HCT116 (cell line): ENCODE measurements around the gene GPR65. TPM values are rescaled to one million over a fixed set of nuclear protein-coding genes. Genes with fewer than 3 reads are reported as not detected.

Experiments used
- ATAC-seq: fragments of 200-7000 bp; cut with Tn5 transposase; 2 replicates; pipeline ENCODE4 v1.9.1; 2020; ENCODE audit warnings: mild to moderate bottlenecking, moderate library complexity
- BruUV-seq: library from RNA; stranded (reverse); fragments of 400-500 nt; replicated peaks from 2 replicates; lab custom pipeline; 2021; lab: Mats Ljungman, UMichigan
- CTCF ChIA-PET: fragments of 300-600 bp; sonication (Branson Sonifier 250); formaldehyde crosslinking; loops from one replicate; lab custom pipeline; 2021; ENCODE audit warnings: antibody characterized with exemption; lab: Charles Lee
- POLR2A ChIA-PET: fragments of 300-600, 350-600 bp; sonication (Branson Sonifier 250); formaldehyde crosslinking; loops from one replicate; lab custom pipeline; 2021; ENCODE audit warnings: antibody characterized with exemption; lab: Charles Lee
- RAD21 ChIA-PET, 2 experiments: fragments of 300-600 bp; sonication (Branson Sonifier 250); formaldehyde crosslinking; loops; one replicate each; lab custom pipeline; 2023; ENCODE audit warnings: low total read pairs in 2 of 2; ENCODE audit not compliant: uncharacterized antibody in 2 of 2, unreplicated experiment in 2 of 2, low non-redundant PET in 1 of 2; lab: Charles Lee
- DNase-seq: peaks from one replicate; pipeline ENCODE4 v3.0.0-alpha.2; 2010; ENCODE audit warnings: low read depth, low spot score
- H2AFZ ChIP-seq: fragments of 200-600 bp; shearing (Covaris generic), sonication (generic); 2 replicates; pipeline ENCODE4 v1.6.1; 2017; ENCODE audit warnings: low read depth, mixed run types, mixed read lengths, antibody characterized with exemption, low read length; ENCODE audit not compliant: poor library complexity, severe bottlenecking
- H3K27ac ChIP-seq: 2 replicates; pipeline ENCODE4 v1.5.1; 2012; ENCODE audit warnings: low read depth, low read length
- H3K27me3 ChIP-seq: fragments of 200-600 bp; sonication (generic); 2 replicates; pipeline ENCODE4 v1.6.1; 2016; ENCODE audit warnings: mixed run types, low read length, mixed read lengths; ENCODE audit not compliant: insufficient read depth
- H3K36me3 ChIP-seq, 2 experiments: fragments of 200-500 bp in 1 of 2; fragments of 200-600 bp in 1 of 2; sonication (Bioruptor generic) in 1 of 2; sonication (generic) in 1 of 2; 2 replicates each; pipeline versions ENCODE4 v1.5.1 to v1.6.1; 2014 to 2016; ENCODE audit warnings: low read length in 2 of 2, inconsistent platforms in 1 of 2, mixed read lengths in 1 of 2, mixed run types in 1 of 2; ENCODE audit not compliant: insufficient read depth in 2 of 2, control insufficient read depth in 1 of 2
- H3K4me1 ChIP-seq, 2 experiments: fragments of 200-600 bp in 1 of 2; sonication (generic) in 1 of 2; 2 replicates each; pipeline versions ENCODE4 v1.5.1 to v1.6.1; 2012 to 2017; ENCODE audit warnings: low read length in 2 of 2, inconsistent platforms in 1 of 2, mild to moderate bottlenecking in 1 of 2, mixed read lengths in 1 of 2, mixed run types in 1 of 2, moderate library complexity in 1 of 2; ENCODE audit not compliant: insufficient read depth in 2 of 2, control insufficient read depth in 1 of 2
- H3K4me2 ChIP-seq: fragments of 200-600 bp; sonication (generic); 2 replicates; pipeline ENCODE4 v1.6.1; 2017; ENCODE audit warnings: mixed run types, low read length, mixed read lengths
- H3K4me3 ChIP-seq, 2 experiments: fragments of 200-600 bp in 1 of 2; sonication (generic) in 1 of 2; replicated peaks in 1 of 2; 2 replicates each; pipeline ENCODE4 v1.5.1; 2011 to 2016; ENCODE audit warnings: low read length in 2 of 2, control low read depth in 1 of 2, low read depth in 1 of 2, mild to moderate bottlenecking in 1 of 2, mixed read lengths in 1 of 2, mixed run types in 1 of 2
- H3K79me2 ChIP-seq: fragments of 200-600 bp; sonication (generic); 2 replicates; pipeline ENCODE4 v1.6.1; 2017; ENCODE audit warnings: mild to moderate bottlenecking, mixed run types, low read length, moderate library complexity, mixed read lengths; ENCODE audit not compliant: insufficient read depth
- H3K9ac ChIP-seq: fragments of 200-600 bp; sonication (generic); 2 replicates; pipeline ENCODE4 v1.6.1; 2016; ENCODE audit warnings: low read length, mixed read lengths
- H3K9me2 ChIP-seq: fragments of 200-600 bp; sonication (generic), shearing (Covaris generic); 2 replicates; pipeline ENCODE4 v1.6.1; 2017; ENCODE audit warnings: mixed run types, mild to moderate bottlenecking, moderate library complexity; ENCODE audit not compliant: insufficient read depth
- H3K9me3 ChIP-seq, 2 experiments: fragments of 200-500 bp in 1 of 2; fragments of 200-600 bp in 1 of 2; sonication (Bioruptor generic) in 1 of 2; sonication (generic) in 1 of 2; 2 replicates each; pipeline ENCODE4 v1.6.1; 2014 to 2017; ENCODE audit warnings: low read length in 2 of 2, mixed read lengths in 2 of 2, inconsistent platforms in 1 of 2, low read depth in 1 of 2, mild to moderate bottlenecking in 1 of 2, mixed run types in 1 of 2, moderate library complexity in 1 of 2; ENCODE audit not compliant: control insufficient read depth in 1 of 2, insufficient read depth in 1 of 2
- H4K20me1 ChIP-seq: fragments of 200-600 bp; sonication (generic), shearing (Covaris generic); 2 replicates; pipeline ENCODE4 v1.6.1; 2017; ENCODE audit warnings: mixed run types, mild to moderate bottlenecking, moderate library complexity; ENCODE audit not compliant: insufficient read depth
- ATF3 ChIP-seq: IDR thresholded peaks from 2 replicates; pipeline ENCODE4 v1.6.1; 2012
- CEBPB ChIP-seq: IDR thresholded peaks from 2 replicates; pipeline ENCODE4 v1.6.1; 2012; ENCODE audit warnings: low read depth
- CTCF ChIP-seq, 3 experiments: fragments of 200-600 bp in 1 of 3; sonication (generic) in 1 of 3; IDR thresholded peaks in 2 of 3; conservative IDR thresholded peaks in 1 of 3; 2 replicates each; pipeline ENCODE4 v1.5.1; 2012 to 2017; ENCODE audit warnings: low read depth in 2 of 3, low read length in 2 of 3, antibody characterized with exemption in 1 of 3, borderline replicate concordance in 1 of 3, control low read depth in 1 of 3, mild to moderate bottlenecking in 1 of 3, mixed read lengths in 1 of 3, mixed run types in 1 of 3, moderate library complexity in 1 of 3; ENCODE audit not compliant: insufficient read depth in 1 of 3
- EGR1 ChIP-seq: IDR thresholded peaks from 2 replicates; pipeline ENCODE4 v1.6.1; 2012; ENCODE audit warnings: low read depth
- EZH2phosphoT487 ChIP-seq: fragments of 200-600 bp; IDR thresholded peaks from 2 replicates; pipeline ENCODE4 v1.6.1; 2018; ENCODE audit warnings: antibody characterized with exemption, borderline replicate concordance
- FOSL1 ChIP-seq: IDR thresholded peaks from 2 replicates; pipeline ENCODE4 v1.6.1; 2012; ENCODE audit warnings: low read depth
- MAX ChIP-seq: IDR thresholded peaks from 2 replicates; pipeline ENCODE4 v1.6.1; 2012
- POLR2A ChIP-seq: IDR thresholded peaks from 2 replicates; pipeline ENCODE4 v1.7.0; 2011; ENCODE audit warnings: borderline replicate concordance; ENCODE audit not compliant: insufficient read depth, insufficient read length; ENCODE audit errors: extremely low read depth
- RAD21 ChIP-seq: IDR thresholded peaks from 2 replicates; pipeline ENCODE4 v1.6.1; 2012; ENCODE audit warnings: low read depth, mild to moderate bottlenecking
- REST ChIP-seq: IDR thresholded peaks from 2 replicates; pipeline ENCODE4 v1.6.1; 2012; ENCODE audit warnings: low read depth
- SP1 ChIP-seq: IDR thresholded peaks from 2 replicates; pipeline ENCODE4 v1.6.1; 2012; ENCODE audit warnings: low read depth
- SRF ChIP-seq: IDR thresholded peaks from 2 replicates; pipeline ENCODE4 v1.6.1; 2012; ENCODE audit warnings: low read depth
- TCF7L2 ChIP-seq: IDR thresholded peaks from 2 replicates; pipeline ENCODE4 v1.7.0; 2011; ENCODE audit warnings: borderline replicate concordance, inconsistent platforms; ENCODE audit not compliant: insufficient read depth, insufficient read length; ENCODE audit errors: extremely low read depth
- YY1 ChIP-seq: IDR thresholded peaks from 2 replicates; pipeline ENCODE4 v1.6.1; 2011; ENCODE audit warnings: low read length, low read depth, moderate library complexity, mild to moderate bottlenecking; ENCODE audit not compliant: insufficient replicate concordance; ENCODE audit errors: extremely low read depth
- ZBTB33 ChIP-seq: IDR thresholded peaks from 2 replicates; pipeline ENCODE4 v1.6.1; 2011; ENCODE audit warnings: mild to moderate bottlenecking, low read length, moderate library complexity; ENCODE audit not compliant: insufficient replicate concordance; ENCODE audit errors: extremely low read depth
- ZFX ChIP-seq: fragments of 450-650 bp; IDR thresholded peaks from 2 replicates; pipeline ENCODE4 v1.6.1; 2017
- ZNF274 ChIP-seq: fragments of 200-500 bp; sonication (Bioruptor generic); IDR thresholded peaks from 2 replicates; pipeline ENCODE4 v1.6.1; 2014; ENCODE audit warnings: mild to moderate bottlenecking, low read depth, low read length, inconsistent platforms
- intact Hi-C: fragments of 100-400 bp; cut with micrococcal nuclease; formaldehyde crosslinking; loops from 2 replicates; pipeline ENCODE4 v1.10.0; 2022
- total RNA-seq: library from RNA; stranded (reverse); gene quantifications from one replicate; pipeline ENCODE4 v1.2.1, GENCODE V29; 2021; ENCODE audit not compliant: unreplicated experiment

The GPR65 gene
- total RNA-seq, 1 experiment from 2014 or later = 0.05 TPM

GRCh38 chr14:88037325-88037724 lies 32.4 kb downstream of the GPR65 start:
- no peak overlapping the region for H3K4me2 ChIP-seq
- no peak for ATAC-seq
- H3K4me1 ChIP-seq = no peaks in the 10 kb centered on the region
- H3K9me3 ChIP-seq = no peaks in the 10 kb centered on the region; a peak in 1 of 4 replicates
- H3K9me2 ChIP-seq = no peaks in the 10 kb centered on the region
- intact Hi-C loops = no loop called here
- H3K79me2 ChIP-seq = no peaks in the 10 kb centered on the region
- H3K36me3 ChIP-seq = no peaks in the 10 kb centered on the region
- no peak overlapping the region for H3K9ac ChIP-seq
- no peak overlapping the region for H3K27ac ChIP-seq
- RAD21 ChIA-PET = no interaction called here
- H2AFZ ChIP-seq = no peak overlapping the region
- POLR2A ChIA-PET = no interaction called here
- no TSS peak for BruUV-seq
- no peak for TF ChIP-seq EGR1
- no peak for TF ChIP-seq RAD21
- TF ChIP-seq EZH2phosphoT487 = no peak
- no peak for TF ChIP-seq TCF7L2
- no peak for TF ChIP-seq YY1
- no peak for TF ChIP-seq ZFX
- TF ChIP-seq POLR2A = no peak
- TF ChIP-seq ZNF274 = no peak
- TF ChIP-seq REST = no peak
- no peak for TF ChIP-seq CEBPB
- TF ChIP-seq ZBTB33 = no peak
- no peak for TF ChIP-seq MAX
- TF ChIP-seq CTCF (IDR thresholded peaks at IDR 0.05 in 2 of 3, conservative IDR thresholded peaks at IDR 0.05 in 1 of 3; ENCODE audit: borderline replicate concordance in 1 of 3, insufficient read depth in 1 of 3, low read depth in 2 of 3, low read length in 2 of 3) = no peak
- TF ChIP-seq FOSL1 = no peak
- TF ChIP-seq ATF3 = no peak
- no peak for TF ChIP-seq SP1
- TF ChIP-seq SRF = no peak
- TF ChIP-seq, all 23 proteins: peak for 0
- DNase-seq = no peak
- Histone ChIP-seq H3K27me3 (no peaks in the 10 kb centered on the region), H4K20me1 (no peaks in the 10 kb centered on the region), H3K4me3 (no peak overlapping the region)
- CTCF ChIA-PET = no interaction called here
